OCI-LY7 (cell line): ENCODE results near the gene TNN. TPM values are rescaled to one million over a fixed set of nuclear protein-coding genes. Genes with fewer than 3 reads are reported as not detected.

Experiments
- BruUV-seq: library from RNA; stranded (reverse); fragments of 400-500 nt; replicated peaks from 2 replicates; lab custom pipeline; 2021; lab: Mats Ljungman, UMichigan
- CTCF ChIA-PET: fragments of 300-600 bp; sonication (Branson Sonifier 250); formaldehyde crosslinking; loops from one replicate; lab custom pipeline; 2022; ENCODE audit warnings: antibody characterized with exemption; ENCODE audit not compliant: unreplicated experiment; lab: Charles Lee
- POLR2A ChIA-PET: fragments of 300-600 bp; sonication (Branson Sonifier 250); formaldehyde crosslinking; loops from one replicate; lab custom pipeline; 2022; ENCODE audit warnings: antibody characterized with exemption; lab: Charles Lee
- DNase-seq: peaks from one replicate; pipeline ENCODE4 v3.0.0-alpha.2; 2015; ENCODE audit warnings: low spot score
- H2AFZ ChIP-seq: fragments of 200-600 bp; sonication (generic), shearing (Covaris generic); 2 replicates; pipeline ENCODE4 v1.6.1; 2014; ENCODE audit warnings: mild to moderate bottlenecking, antibody characterized with exemption, low read length, moderate library complexity
- H3K27ac ChIP-seq: fragments of 200-600 bp; sonication (generic); 2 replicates; pipeline ENCODE4 v1.5.1; 2014; ENCODE audit warnings: mixed run types, low read depth, mild to moderate bottlenecking, moderate library complexity, low read length, inconsistent platforms; ENCODE audit not compliant: poor library complexity, severe bottlenecking
- H3K36me3 ChIP-seq: fragments of 200-600 bp; sonication (generic); 2 replicates; pipeline ENCODE4 v1.6.1; 2014; ENCODE audit warnings: mild to moderate bottlenecking, antibody characterized with exemption, low read length, moderate library complexity, mixed read lengths; ENCODE audit not compliant: insufficient read depth
- H3K4me1 ChIP-seq: fragments of 200-600 bp; sonication (generic); 2 replicates; pipeline ENCODE4 v1.5.1; 2014; ENCODE audit warnings: mild to moderate bottlenecking, low read length; ENCODE audit not compliant: insufficient read depth, poor library complexity, severe bottlenecking
- H3K4me2 ChIP-seq: fragments of 200-600 bp; sonication (generic); 2 replicates; pipeline ENCODE4 v1.6.1; 2014; ENCODE audit warnings: mild to moderate bottlenecking, low read length
- H3K4me3 ChIP-seq: fragments of 200-600 bp; sonication (generic); 2 replicates; pipeline ENCODE4 v1.5.1; 2014; ENCODE audit warnings: mild to moderate bottlenecking, low read depth, low read length; ENCODE audit not compliant: poor library complexity, severe bottlenecking
- H3K79me2 ChIP-seq: fragments of 200-600 bp; sonication (generic); 2 replicates; pipeline ENCODE4 v1.6.1; 2016; ENCODE audit warnings: low read depth, mild to moderate bottlenecking, low read length, moderate library complexity, mixed read lengths; ENCODE audit not compliant: insufficient read depth
- H3K9me2 ChIP-seq: fragments of 200-600 bp; sonication (generic); 2 replicates; pipeline ENCODE4 v1.6.1; 2016; ENCODE audit warnings: mild to moderate bottlenecking, low read length, mixed read lengths; ENCODE audit not compliant: insufficient read depth
- H3K9me3 ChIP-seq: fragments of 200-600 bp; sonication (generic); 2 replicates; pipeline ENCODE4 v1.6.1; 2014; ENCODE audit warnings: mild to moderate bottlenecking, mixed run types, low read length, mixed read lengths
- H4K20me1 ChIP-seq: fragments of 200-600 bp; sonication (generic); 2 replicates; pipeline ENCODE4 v1.6.1; 2014; ENCODE audit warnings: mild to moderate bottlenecking, antibody characterized with exemption, low read length, moderate library complexity, mixed read lengths; ENCODE audit not compliant: insufficient read depth
- EZH2phosphoT487 ChIP-seq: fragments of 200-600 bp; sonication (generic); IDR thresholded peaks from 2 replicates; pipeline ENCODE4 v1.6.1; 2018; ENCODE audit warnings: low read depth, borderline replicate concordance, mild to moderate bottlenecking, mixed run types, antibody characterized with exemption, low read length, moderate library complexity, mixed read lengths
- intact Hi-C: fragments of 100-400 bp; cut with micrococcal nuclease; formaldehyde crosslinking; loops from one replicate; pipeline ENCODE4 v1.10.0; 2022; ENCODE audit not compliant: unreplicated experiment
- total RNA-seq, 2 experiments: library from RNA; depleted of rRNA in 1 of 2; stranded (reverse); fragments of >200 nt in 1 of 2; shearing (Covaris generic) in 1 of 2; gene quantifications; 2 replicates each; pipeline ENCODE4 v1.2.3, GENCODE V29; 2014 to 2022
- TF ChIP-seq, protein P1 (sequence below): fragments of 200-600 bp; sonication (generic); conservative IDR thresholded peaks from 2 replicates; pipeline ENCODE4 v1.5.1; 2014; ENCODE audit warnings: mild to moderate bottlenecking, antibody characterized with exemption, low read length, moderate library complexity, mixed read lengths

Gene TNN
- total RNA-seq, 2 experiments from 2014 or later = not detected

DNA sequence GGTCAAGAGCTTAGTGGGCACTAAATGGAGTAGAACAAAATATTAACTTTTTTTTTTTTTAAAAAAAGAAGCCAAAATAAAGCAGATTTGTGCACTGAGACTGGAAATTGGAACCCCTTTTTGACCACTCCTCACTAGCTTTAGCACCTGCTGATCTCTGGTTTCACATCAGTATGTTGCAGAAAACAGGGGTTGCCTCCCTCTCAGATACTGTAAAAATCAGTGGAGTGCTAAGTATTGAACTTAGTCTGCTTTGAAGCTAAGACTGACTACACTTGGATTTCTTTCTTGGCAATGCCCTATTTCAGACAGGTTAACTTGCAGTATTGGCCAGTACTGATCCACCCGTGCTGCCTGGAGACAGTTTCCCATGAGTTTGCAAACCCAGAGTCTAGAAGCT is 127.6 kb downstream of the TNN start:
- no TSS peak for BruUV-seq
- H3K36me3 ChIP-seq = peaks cover 18% of the 10 kb centered on the region; the same call in 1 of the 2 replicates
- intact Hi-C loops = loop anchor here (1.0 kb wide), 1 partner anchor 14 kb away; no protein-coding TSS in a partner anchor
- peak overlapping the region; percentile 54 for H3K4me2 ChIP-seq
- peaks cover 3% of the 10 kb centered on the region; the same call in 1 of the 2 replicates for H4K20me1 ChIP-seq
- H3K9me3 ChIP-seq = no peaks in the 10 kb centered on the region
- H3K9me2 ChIP-seq = no peaks in the 10 kb centered on the region
- H3K4me3 ChIP-seq = peak overlapping the region; percentile 19
- ChIA-PET CTCF (interaction anchor here (0.6 to 1.6 kb wide), 4 partner anchors 13 to 40 kb away, joined by 3 to 6 read pairs (median 4); no protein-coding TSS in a partner anchor), POLR2A (interaction anchor here (0.6 to 14.9 kb wide), 11 partner anchors 12 to 108 kb away, joined by 3 to 257 read pairs (median 5); no protein-coding TSS in a partner anchor)
- H2AFZ ChIP-seq = peak overlapping the region; percentile 71; the same call in 1 of the 2 replicates
- H3K79me2 ChIP-seq = peaks cover 22% of the 10 kb centered on the region
- peak; percentile 60 for DNase-seq
- TF ChIP-seq, protein P1, sequence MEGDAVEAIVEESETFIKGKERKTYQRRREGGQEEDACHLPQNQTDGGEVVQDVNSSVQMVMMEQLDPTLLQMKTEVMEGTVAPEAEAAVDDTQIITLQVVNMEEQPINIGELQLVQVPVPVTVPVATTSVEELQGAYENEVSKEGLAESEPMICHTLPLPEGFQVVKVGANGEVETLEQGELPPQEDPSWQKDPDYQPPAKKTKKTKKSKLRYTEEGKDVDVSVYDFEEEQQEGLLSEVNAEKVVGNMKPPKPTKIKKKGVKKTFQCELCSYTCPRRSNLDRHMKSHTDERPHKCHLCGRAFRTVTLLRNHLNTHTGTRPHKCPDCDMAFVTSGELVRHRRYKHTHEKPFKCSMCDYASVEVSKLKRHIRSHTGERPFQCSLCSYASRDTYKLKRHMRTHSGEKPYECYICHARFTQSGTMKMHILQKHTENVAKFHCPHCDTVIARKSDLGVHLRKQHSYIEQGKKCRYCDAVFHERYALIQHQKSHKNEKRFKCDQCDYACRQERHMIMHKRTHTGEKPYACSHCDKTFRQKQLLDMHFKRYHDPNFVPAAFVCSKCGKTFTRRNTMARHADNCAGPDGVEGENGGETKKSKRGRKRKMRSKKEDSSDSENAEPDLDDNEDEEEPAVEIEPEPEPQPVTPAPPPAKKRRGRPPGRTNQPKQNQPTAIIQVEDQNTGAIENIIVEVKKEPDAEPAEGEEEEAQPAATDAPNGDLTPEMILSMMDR = no peak
- no peak for TF ChIP-seq EZH2phosphoT487
- H3K27ac ChIP-seq = peak overlapping the region; percentile 54
- H3K4me1 ChIP-seq = peaks cover 67% of the 10 kb centered on the region

DNA sequence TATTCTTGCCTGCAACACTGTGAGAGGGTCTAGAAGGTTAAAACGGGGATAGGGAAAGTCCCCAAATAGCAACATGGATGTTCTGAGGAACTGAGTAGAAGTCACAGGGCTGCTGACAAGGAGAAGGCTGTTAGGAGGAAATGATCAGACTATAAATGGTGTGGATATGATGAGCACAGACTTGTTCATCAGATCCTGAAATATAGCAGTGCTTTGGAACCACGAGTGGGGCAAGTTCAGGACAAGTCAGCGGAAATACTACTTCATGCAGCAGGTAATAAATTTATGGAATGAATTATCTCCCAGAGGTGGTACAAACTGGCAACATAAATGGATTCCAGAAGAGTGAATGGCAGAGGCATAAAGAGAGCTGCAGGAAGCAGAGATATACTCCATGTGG is 128.2 kb downstream of the TNN start:
- Histone ChIP-seq H3K9me2 (no peaks in the 10 kb centered on the region), H4K20me1 (peaks cover 3% of the 10 kb centered on the region; the same call in 1 of the 2 replicates), H3K27ac (peak overlapping the region; percentile 54), H3K4me3 (peak overlapping the region; percentile 19), H3K4me1 (peaks cover 62% of the 10 kb centered on the region), H3K4me2 (peak overlapping the region; percentile 54), H3K79me2 (peaks cover 17% of the 10 kb centered on the region), H3K9me3 (no peaks in the 10 kb centered on the region), H3K36me3 (peaks cover 13% of the 10 kb centered on the region; the same call in 1 of the 2 replicates), H2AFZ (peak overlapping the region; percentile 71; the same call in 1 of the 2 replicates)
- no peak for DNase-seq
- ChIA-PET CTCF (interaction anchor here (0.7 to 1.6 kb wide), 4 partner anchors 30 to 123 kb away, joined by 3 to 6 read pairs (median 4); no protein-coding TSS in a partner anchor), POLR2A (interaction anchor here (1.1 to 14.9 kb wide), 7 partner anchors 12 to 107 kb away, joined by 3 to 257 read pairs (median 7); no protein-coding TSS in a partner anchor)
- TF ChIP-seq EZH2phosphoT487 = no peak
- TF ChIP-seq, protein P1 = no peak
- intact Hi-C loops = loop anchor here (1.0 kb wide), 1 partner anchor 14 kb away; no protein-coding TSS in a partner anchor
- no TSS peak for BruUV-seq

DNA sequence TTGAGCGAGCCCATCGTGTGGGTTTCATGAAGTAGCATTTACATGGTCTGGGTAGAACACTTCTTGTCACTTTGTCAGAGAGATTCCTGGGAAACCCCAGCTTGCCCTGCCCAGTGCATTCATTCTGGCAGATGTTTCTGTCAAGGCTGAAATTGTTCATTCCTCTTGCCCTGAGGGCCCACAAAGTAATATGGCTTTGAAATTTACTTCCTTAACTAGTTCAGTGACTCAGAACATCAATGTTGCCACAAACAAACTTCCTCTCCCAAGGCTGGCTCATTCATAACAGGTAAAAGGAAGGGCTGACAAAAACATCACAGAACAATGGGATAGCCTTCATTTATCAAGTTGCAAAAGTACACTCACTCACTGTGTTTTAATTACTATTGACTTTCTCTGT is 129.9 kb downstream of the TNN start:
- H3K36me3 ChIP-seq = no peaks in the 10 kb centered on the region
- peak; percentile 55 for DNase-seq
- intact Hi-C loops = no loop called here
- H3K4me3 ChIP-seq = no peak overlapping the region
- H3K4me2 ChIP-seq = peak overlapping the region; percentile 64
- CTCF ChIA-PET = no interaction called here
- no peaks in the 10 kb centered on the region for H3K9me2 ChIP-seq
- H2AFZ ChIP-seq = peak overlapping the region; percentile 85; the same call in 1 of the 2 replicates
- H3K27ac ChIP-seq = peak overlapping the region; percentile 53
- H3K79me2 ChIP-seq = no peaks in the 10 kb centered on the region
- no peak for TF ChIP-seq EZH2phosphoT487
- TF ChIP-seq, protein P1 = no peak
- no peaks in the 10 kb centered on the region for H4K20me1 ChIP-seq
- no TSS peak for BruUV-seq
- no peaks in the 10 kb centered on the region for H3K9me3 ChIP-seq
- POLR2A ChIA-PET = interaction anchor here (0.6 to 14.9 kb wide), 5 partner anchors 9 to 268 kb away, joined by 4 to 257 read pairs (median 7); no protein-coding TSS in a partner anchor
- H3K4me1 ChIP-seq = peaks cover 69% of the 10 kb centered on the region
